Measurements from ENCODE around the gene SIMC1.
A peak's percentile ranks its signal among the peaks of the same experiment; 100 is the strongest.

SIMC1 gene

DNA sequence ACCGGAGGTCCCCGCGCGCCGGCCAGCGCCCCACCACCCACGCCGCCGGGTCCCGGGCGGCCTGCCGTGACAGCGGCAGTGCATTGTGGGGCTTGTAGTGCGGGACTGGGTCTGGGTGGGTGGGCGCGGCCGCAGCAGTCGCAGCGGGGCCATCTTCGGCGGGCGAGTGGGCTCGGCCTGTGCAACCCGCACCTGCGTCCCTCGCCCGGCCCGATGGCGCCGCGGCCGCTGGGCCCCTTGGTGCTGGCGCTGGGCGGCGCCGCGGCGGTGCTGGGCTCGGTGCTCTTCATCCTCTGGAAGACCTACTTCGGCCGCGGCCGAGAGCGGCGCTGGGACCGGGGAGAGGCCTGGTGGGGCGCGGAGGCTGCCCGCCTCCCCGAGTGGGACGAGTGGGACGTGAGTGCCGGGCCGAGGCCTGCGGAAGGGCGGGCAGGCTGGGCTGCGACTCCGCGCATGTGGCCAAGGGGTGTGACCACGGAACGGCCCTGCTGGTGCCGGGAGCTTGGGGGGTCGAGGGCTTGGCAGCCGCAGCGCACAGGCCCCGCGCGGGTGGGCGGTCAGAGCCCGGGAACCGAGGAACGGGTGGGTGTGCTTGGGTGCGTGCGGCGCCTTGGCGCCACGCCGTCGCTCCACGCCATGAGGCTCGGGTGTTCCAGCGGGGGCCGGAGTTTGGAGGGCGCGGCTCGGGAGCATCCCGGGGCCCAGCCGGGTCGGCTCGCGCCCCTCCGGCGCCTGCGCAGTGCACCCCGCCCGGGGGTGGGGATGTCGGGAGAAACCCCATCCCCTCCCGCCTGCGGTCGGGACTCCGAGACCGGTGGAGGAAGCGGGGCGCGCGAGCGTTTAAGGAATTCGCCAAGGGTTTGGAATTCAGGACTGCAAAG is 127.4 kb downstream of the SIMC1 start, which contains the start of gene ARL10:
Gene ARL10, plus strand, starts transcription at position 137 of the 881 bp plus-strand sequence. Its CDS starts 77 bp downstream, at position 214.
- peak in 1 of 2 experiments; percentile 44 for DNase-seq

GRCh38 chr5:176366232-176366894 is 128.1 kb downstream of the SIMC1 start:
- no peak for DNase-seq

DNA sequence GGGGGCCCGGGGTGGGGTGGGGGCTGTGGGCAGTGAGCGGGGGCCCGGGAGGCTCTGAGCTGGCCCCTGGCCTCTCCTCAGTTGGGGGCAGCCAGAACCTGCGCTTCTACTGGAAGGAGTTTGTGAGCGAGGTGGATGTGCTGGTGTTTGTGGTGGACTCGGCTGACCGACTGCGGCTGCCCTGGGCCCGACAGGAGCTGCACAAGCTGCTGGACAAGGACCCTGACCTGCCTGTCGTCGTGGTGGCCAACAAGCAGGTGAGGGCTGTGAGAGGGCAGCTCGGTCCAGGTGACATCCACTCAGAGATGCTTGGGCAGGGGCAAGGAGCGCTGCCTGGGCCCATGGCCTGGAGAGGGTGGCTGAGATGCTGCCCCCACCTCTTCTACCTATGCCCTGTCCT is 130.5 kb downstream of the SIMC1 start:
- DNase-seq: no peak

DNA sequence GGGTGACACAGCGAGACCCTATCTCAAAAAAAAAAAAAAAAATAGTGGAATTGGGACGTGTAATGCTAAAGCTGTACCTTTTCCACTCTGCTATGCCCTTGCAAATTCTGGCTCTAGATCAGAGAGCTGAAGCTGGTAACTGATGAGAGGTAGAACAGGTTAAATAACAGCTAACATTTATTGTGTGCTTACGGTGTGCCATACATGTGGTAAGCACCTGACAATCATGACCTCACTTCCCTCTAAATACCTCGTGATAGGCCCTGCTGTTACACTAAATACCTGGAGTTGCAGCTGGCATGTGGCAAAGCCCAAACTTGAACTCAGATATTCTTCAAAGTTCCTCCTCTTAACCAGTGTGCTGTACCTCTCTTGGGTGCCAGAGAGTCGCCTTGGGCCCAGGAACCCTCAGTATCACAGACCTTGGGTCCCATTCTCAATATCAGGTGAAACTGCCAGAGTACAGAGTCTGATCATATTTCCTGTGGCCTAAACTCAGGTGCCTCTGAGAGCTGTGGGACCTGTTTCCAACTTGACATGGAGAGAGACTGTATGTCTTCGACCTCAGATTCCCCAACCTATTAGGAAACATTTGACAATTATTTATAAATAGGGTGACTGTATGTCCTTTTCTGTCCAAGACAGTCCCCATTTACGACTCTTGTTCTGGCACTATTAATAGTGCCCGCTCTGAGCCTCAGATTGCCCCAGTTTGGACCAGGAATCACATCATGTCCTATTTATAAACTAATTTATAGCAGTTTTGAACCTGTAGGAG is 131.9 kb downstream of the SIMC1 start:
- no peak for DNase-seq

- no peak for DNase-seq
These were observed 133.7 kb downstream of the SIMC1 start for GRCh38 chr5:176371621-176372539.

GRCh38 chr5:176373100-176373818 is 135.0 kb downstream of the SIMC1 start:
- DNase-seq: no peak

- no peak for DNase-seq
These were observed 141.7 kb downstream of the SIMC1 start for GRCh38 chr5:176379881-176380280.

DNA sequence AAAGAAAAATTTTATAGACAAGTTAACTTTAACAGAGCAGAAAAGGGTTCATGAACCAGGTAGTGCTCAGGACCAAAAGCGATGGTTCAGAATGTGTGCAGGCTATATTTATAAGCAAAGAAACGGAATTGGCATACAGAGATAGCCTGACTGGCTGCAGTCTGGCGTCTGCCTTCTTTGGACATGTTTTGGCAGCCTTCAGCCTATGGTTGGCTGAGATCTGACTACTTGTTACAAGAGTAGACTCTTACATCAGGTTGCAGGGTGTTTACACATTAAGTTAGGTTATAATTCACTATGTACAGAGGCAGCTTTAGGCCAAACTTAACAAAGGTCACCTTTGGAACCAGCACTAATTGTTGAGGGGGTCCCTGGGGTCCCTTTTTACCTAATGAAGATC is 143.2 kb downstream of the SIMC1 start:
- DNase-seq: peak; percentile 16 to 57

- DNase-seq: no peak
These were observed 143.8 kb downstream of the SIMC1 start for GRCh38 chr5:176381979-176382378.

DNA sequence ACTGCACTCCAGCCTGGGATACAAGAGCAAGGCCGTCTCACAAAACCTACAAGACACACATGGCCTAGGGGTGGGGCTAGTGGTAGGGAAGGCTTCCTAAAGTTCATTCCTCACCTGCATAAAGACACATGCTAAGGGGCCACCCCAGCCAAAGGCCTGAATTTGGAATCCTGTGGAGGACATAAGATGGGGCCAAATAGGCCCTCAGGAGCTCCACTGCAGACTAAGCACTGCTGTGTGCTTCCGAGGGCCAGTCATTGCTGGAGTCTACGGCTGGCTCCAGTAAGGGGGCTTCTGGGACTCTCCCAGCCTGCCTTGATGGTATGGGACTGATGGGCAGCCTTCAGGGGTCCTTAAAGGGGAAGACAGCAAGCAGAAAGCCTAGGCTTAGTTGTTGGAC is 144.5 kb downstream of the SIMC1 start:
- DNase-seq: no peak

- DNase-seq: no peak
These were observed 145.2 kb downstream of the SIMC1 start for GRCh38 chr5:176383248-176383905.

DNA sequence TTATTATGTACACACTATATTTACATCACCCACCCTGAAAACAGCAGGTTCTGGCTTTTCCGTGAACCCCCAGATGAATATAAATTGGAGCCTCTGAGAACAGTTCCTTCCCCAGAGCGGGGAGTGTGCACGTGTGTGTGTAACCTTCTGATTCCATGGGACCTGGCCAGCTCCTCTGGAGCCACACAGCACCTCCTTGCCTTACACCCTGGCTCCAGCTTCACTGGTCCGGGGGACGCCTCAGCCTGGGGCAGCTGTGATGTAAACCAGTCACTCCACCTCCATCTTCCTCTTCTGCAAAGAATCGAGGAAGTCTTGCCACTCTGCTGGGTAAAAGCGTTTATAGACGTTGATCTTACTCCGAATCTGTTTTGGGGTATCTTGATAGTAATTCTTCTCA is 145.7 kb downstream of the SIMC1 start:
- no peak for DNase-seq

DNA sequence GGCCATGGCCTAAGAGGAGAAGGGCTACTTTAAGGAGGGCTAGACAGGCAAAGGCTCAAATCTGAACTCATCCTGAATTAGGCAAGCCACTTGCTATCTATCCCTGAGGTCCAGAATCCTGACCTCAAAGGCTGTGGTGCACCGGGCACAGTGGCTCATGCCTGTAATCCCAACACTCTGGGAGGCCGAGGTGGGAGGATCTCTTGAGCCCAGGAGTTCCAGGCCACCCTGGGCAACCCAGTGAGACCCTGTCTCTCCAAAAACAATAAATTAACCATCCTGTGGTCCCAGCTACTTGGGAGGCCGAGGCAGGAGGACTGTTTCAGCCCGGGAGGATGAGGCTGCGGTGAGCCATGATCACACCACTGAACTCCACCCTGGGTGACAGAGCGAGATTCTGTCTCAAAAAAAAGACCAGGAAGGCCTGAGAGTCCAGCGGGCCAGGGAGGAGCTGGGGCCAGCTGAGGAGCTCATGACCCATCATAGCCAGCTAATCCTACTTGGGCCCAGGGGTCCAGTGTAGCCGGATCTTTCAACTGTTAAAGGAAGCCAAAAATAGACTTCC is 146.2 kb downstream of the SIMC1 start:
- DNase-seq: no peak

GRCh38 chr5:176384991-176385390 is 146.8 kb downstream of the SIMC1 start:
- DNase-seq: no peak

- no peak for DNase-seq
These were observed 148.3 kb downstream of the SIMC1 start for GRCh38 chr5:176386491-176386890.

GRCh38 chr5:176387384-176387925 is 149.2 kb downstream of the SIMC1 start:
- DNase-seq: no peak

GRCh38 chr5:176388003-176388443 is 149.8 kb downstream of the SIMC1 start:
- DNase-seq: peak in 1 of 2 experiments; percentile 44

- DNase-seq: peak; percentile 95 to 97
These were observed 150.4 kb downstream of the SIMC1 start, which contains the start of the genes HIGD2A and NOP16 for GRCh38 chr5:176388444-176389134. TSS of gene HIGD2A (plus strand) at chr5:176388751. CDS start at chr5:176388820, 69 bp downstream. TSS of gene NOP16 (minus strand) at chr5:176388598. CDS start at chr5:176388539, 59 bp downstream.
